ENCODE measurements around the gene NBPF1. TPM values are rescaled to one million over a fixed set of nuclear protein-coding genes. Genes with fewer than 3 reads are reported as not detected.
"Not testable (repeated sequence)": the region's sequence is repeated elsewhere in the genome, so short reads cannot be mapped to it uniquely, and the experiment has no call there.

NBPF1 gene
- total RNA-seq, 1 donor from 2014 or later, result 50.6 TPM

DNA sequence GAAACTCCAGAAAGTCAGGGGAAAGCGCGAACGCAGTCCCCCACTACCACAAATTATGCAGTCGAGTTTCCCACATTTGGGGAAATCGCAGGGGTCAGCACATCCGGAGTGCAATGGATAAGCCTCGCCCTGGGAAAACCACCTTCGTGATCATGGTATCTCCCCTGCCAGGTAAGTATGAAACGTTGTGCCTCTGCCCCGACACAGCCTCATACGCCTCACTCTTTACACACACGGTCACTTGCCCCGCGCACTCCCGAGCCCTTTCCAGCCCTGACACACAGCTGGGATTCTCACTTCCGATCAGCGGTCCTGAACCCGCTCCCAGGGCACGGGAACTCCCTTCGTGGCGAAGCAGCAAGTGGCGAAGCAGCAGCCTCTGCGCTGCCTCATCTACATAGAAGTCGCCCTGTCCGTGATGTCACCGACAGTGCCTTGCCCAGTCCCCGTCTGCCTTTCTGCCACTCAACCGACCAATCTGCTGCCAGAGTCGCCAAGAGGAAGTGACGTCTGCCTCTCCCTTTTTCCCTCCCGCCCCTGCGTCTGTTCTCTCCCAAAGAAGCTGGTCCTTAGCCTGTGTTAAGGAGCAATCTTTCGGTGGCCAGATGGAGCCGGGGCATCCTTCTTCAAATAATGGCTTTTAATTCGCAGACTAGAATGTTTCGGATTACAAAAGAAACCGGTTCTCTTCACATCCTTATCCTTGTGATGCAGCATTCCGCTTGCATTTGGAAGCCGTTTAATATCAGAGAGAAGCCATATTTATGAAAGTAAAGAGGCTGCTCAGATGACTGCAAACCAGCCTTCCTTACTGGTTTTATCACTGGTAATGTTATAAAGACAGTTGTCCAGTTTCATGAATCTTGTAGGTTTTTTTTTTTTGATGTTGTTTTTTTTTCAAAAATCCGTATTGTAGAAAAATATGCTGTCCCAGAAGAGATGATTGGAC is 99.0 kb downstream of the NBPF1 start, which contains the start of gene RNU1-1:
RNU1-1 (minus strand) TSS at position 179 of the 949 bp plus-strand sequence.
- peak within 1 kb of the TSS; percentile 22 for H3K4me3 ChIP-seq (ENCODE audit: low read depth, low read length)
- not testable (repeated sequence) for DNase-seq (ENCODE audit: low read depth); H3K27me3 ChIP-seq (ENCODE audit: control insufficient read depth, insufficient read depth, low read length); H3K36me3 ChIP-seq (ENCODE audit: control insufficient read depth, insufficient read depth, low read length)

DNA sequence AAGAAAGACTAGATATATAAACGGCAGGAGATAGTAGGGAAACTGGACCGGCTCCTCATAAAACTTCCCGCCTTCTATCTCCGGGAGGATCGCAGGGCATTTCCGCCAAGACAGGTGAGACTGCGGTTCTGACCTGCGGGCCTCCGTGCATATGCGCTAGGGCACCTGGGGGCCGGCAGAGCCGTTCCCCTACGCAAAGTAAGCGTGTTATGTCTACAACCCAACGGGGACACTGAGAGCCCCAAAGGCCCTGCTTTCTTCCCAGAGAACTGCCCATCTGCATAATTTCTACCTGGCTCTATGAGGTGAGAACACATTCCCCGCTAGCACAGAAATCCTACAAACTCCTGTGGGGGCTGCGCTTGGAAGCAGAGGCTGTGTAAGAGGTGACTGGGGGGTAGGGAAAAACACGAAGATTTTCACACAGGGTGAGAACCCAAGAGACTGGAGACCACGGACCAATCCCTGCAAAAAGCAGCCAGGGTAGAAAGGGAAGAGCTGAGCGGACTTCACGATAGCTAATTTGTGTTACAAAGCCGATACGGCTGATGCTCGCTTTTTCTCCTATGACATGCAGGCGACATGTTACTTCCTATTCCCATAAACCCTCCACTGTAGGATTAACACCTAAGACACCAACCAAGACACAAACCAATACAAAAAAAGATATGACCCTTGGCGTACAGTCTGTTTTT is 99.8 kb downstream of the NBPF1 start:
- peak; percentile 96 for DNase-seq (ENCODE audit: low read depth)
- not testable (repeated sequence) for H3K4me3 ChIP-seq (ENCODE audit: low read depth, low read length); H3K36me3 ChIP-seq (ENCODE audit: control insufficient read depth, insufficient read depth, low read length); H3K27me3 ChIP-seq (ENCODE audit: control insufficient read depth, insufficient read depth, low read length)

DNA sequence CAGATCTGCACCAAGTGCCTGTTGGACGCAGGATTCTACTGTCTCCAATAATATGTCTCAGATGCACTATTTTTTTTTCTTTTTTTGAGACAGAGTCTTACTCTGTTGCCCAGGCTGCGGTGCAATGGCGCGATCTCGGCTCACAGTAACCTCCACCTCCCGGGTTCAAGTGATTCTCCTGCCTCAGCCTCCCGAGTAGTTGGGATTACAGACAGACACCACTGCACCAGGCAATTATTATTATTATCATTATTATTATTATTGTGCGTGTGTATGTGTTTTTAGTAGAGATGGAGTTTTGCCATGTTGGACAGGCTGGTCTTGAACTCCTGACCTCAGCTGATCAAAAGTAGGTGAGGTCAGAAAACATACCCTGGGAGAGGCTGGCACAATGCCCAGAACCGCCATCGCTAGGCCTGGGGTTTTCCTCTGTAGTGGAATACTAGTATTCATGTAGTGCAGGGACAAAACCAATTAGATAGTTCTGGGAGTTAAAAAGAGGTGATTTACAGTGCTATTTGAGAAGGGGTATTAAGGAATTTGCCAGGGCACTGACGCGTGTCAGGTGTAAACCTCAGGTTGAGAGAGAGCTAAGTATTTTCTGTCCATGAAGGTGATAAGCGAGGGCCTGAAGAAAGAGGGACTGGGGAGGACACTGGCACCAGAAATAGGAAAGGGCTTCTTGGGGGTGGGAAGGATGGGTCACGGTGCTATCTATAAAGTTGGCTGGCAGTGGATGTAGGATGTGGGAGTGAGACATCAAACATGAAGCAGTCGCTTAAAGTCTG is 100.5 kb downstream of the NBPF1 start:
- not testable (repeated sequence) for H3K36me3 ChIP-seq (ENCODE audit: control insufficient read depth, insufficient read depth, low read length); DNase-seq (ENCODE audit: low read depth); H3K4me3 ChIP-seq (ENCODE audit: low read depth, low read length); H3K27me3 ChIP-seq (ENCODE audit: control insufficient read depth, insufficient read depth, low read length)

Other genes with a start within 250 kb of the NBPF1 start
- 96.0 and 108 TPM in 2 replicates for gene SZRD1, start 246.3 kb downstream of the NBPF1 start, total RNA-seq
- not detected in 2 replicates for gene SPATA21, start 176.1 kb downstream of the NBPF1 start, total RNA-seq
- gene NECAP2, start 172.8 kb downstream of the NBPF1 start, total RNA-seq, result 135 and 145 TPM in 2 replicates
- under 0.01 TPM in 2 replicates for gene RNU1-1, start 99.3 kb downstream of the NBPF1 start, total RNA-seq
- under 0.01 TPM in 2 replicates for gene RNU1-3, start 53.4 kb upstream of the NBPF1 start, total RNA-seq
- gene RNU1-4, start 127.0 kb upstream of the NBPF1 start, total RNA-seq, result under 0.01 TPM in 2 replicates